GM10266 (cell line): ENCODE measurements around the gene RNF103.

Experiments
- DNase-seq: peaks from one replicate; pipeline ENCODE4 v3.0.0; 2012; ENCODE audit errors: extremely low spot score
- TF ChIP-seq, protein P1 (sequence below): IDR thresholded peaks from 2 replicates; pipeline ENCODE4 v1.5.1; 2012; ENCODE audit warnings: mild to moderate bottlenecking, low read depth; ENCODE audit not compliant: control insufficient read depth, insufficient read depth; ENCODE audit errors: missing control alignments

The RNF103 gene

DNA sequence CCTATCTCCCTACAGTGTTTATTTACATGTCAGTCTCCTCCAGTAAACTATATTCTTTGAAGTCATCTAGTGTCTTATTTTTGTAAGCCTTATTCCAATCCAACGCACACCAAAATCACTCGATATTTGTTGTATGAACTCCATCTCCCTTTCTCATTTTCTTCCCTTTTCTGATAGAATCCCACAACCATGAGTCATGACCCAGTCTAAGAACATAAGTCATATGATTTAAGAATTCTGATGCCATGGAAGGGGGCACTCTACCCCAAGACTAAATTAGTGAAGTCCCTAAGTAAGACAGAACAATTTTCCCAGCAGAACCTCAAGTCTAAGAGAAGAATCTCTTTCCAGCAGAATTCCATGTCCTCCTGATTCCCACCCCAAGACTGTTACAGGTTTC lies 65.8 kb downstream of the RNF103 start:
- TF ChIP-seq, protein P1, sequence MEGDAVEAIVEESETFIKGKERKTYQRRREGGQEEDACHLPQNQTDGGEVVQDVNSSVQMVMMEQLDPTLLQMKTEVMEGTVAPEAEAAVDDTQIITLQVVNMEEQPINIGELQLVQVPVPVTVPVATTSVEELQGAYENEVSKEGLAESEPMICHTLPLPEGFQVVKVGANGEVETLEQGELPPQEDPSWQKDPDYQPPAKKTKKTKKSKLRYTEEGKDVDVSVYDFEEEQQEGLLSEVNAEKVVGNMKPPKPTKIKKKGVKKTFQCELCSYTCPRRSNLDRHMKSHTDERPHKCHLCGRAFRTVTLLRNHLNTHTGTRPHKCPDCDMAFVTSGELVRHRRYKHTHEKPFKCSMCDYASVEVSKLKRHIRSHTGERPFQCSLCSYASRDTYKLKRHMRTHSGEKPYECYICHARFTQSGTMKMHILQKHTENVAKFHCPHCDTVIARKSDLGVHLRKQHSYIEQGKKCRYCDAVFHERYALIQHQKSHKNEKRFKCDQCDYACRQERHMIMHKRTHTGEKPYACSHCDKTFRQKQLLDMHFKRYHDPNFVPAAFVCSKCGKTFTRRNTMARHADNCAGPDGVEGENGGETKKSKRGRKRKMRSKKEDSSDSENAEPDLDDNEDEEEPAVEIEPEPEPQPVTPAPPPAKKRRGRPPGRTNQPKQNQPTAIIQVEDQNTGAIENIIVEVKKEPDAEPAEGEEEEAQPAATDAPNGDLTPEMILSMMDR: no peak
- DNase-seq: no peak

DNA sequence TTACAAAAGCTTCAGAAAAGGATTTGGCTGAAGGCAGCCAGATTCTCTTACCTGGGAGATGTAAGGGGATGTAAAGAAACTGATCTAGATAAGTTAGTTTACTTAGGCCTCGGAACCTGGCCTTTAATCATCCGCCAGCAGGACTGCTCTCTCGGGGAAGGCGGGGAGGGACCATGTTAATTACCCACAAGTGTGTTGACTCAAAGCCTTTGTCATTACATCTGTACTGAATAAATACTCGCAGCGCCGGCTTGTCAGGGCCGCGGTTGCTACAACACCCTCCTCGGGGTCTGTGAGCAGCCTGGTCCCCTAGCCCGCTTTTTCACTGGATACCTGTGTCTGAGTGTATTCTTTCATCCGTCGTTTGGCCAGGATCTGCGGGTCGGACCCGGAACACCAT lies 67.2 kb downstream of the RNF103 start:
- no peak for DNase-seq
- TF ChIP-seq, protein P1: no peak
